ENCODE results near the gene ZC3H10. TPM values are rescaled to one million over a fixed set of nuclear protein-coding genes. Genes with fewer than 3 reads are reported as not detected.

The ZC3H10 gene
- total and polyA plus RNA-seq, 2 of the 8 experiments (the other 6 are each of a cell fraction or from before 2014, with no cell fraction given), result 4.0 to 11.2 TPM

- ChIA-PET CTCF (ENCODE audit: partially characterized antibody) (interaction anchor here (1.6 kb wide), 1 partner anchor 17 kb away, joined by 4 read pairs; no protein-coding TSS in a partner anchor), POLR2A (ENCODE audit: partially characterized antibody) (interaction anchor here (0.9 to 1.5 kb wide), 4 partner anchors 11 to 121 kb away, joined by 3 to 5 read pairs (median 3); partner anchors contain the start of gene MYL6)
- no peak overlapping the region for H2AFZ ChIP-seq (ENCODE audit: low read length)
- H3K27me3 ChIP-seq (replicated peaks in 1 of 4; ENCODE audit: control insufficient read depth in 3 of 4, extremely low read depth in 1 of 4, insufficient read depth in 3 of 4, low read length in 3 of 4), result no peaks in the 10 kb centered on the region
- H2BK120ac ChIP-seq (replicated peaks; ENCODE audit: low read depth, low read length), result no peak overlapping the region
- no peaks in the 10 kb centered on the region for H3K9me3 ChIP-seq (ENCODE audit: insufficient read depth in 2 of 2, low read depth in 1 of 2, low read length in 1 of 2)
- no peak overlapping the region for H3K4ac ChIP-seq (replicated peaks; ENCODE audit: insufficient read length, low read depth, low read length)
- no peak overlapping the region for H3K14ac ChIP-seq (ENCODE audit: insufficient read length)
- no peaks in the 10 kb centered on the region for H3K79me2 ChIP-seq (ENCODE audit: control insufficient read depth in 1 of 2, insufficient read depth in 2 of 2, low read length in 2 of 2)
- WGBS, 2 experiments (ENCODE audit: extremely low coverage in 1 of 2, insufficient coverage in 1 of 2, insufficient read length in 1 of 2, insufficient replicate concordance in 2 of 2, low coverage in 1 of 2, low lambda C conversion rate in 2 of 2, missing lambda C conversion rate in 1 of 2), result 95% methylated on average over 3 of the region's 3 CpGs; no CpG with 5 or more reads in 1 of the 2 experiments
- TF ChIP-seq MAFK (IDR thresholded peaks at IDR 0.05; ENCODE audit: low read depth, low read length) (no peak), EP300 (IDR thresholded peaks at IDR 0.05; ENCODE audit: borderline replicate concordance in 1 of 2, low read depth in 2 of 2, low read length in 2 of 2) (no peak)
- TF ChIP-seq, protein P1, sequence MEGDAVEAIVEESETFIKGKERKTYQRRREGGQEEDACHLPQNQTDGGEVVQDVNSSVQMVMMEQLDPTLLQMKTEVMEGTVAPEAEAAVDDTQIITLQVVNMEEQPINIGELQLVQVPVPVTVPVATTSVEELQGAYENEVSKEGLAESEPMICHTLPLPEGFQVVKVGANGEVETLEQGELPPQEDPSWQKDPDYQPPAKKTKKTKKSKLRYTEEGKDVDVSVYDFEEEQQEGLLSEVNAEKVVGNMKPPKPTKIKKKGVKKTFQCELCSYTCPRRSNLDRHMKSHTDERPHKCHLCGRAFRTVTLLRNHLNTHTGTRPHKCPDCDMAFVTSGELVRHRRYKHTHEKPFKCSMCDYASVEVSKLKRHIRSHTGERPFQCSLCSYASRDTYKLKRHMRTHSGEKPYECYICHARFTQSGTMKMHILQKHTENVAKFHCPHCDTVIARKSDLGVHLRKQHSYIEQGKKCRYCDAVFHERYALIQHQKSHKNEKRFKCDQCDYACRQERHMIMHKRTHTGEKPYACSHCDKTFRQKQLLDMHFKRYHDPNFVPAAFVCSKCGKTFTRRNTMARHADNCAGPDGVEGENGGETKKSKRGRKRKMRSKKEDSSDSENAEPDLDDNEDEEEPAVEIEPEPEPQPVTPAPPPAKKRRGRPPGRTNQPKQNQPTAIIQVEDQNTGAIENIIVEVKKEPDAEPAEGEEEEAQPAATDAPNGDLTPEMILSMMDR (IDR thresholded peaks at IDR 0.05; ENCODE audit: control extremely low read depth in 1 of 3, insufficient read depth in 1 of 3, low read depth in 1 of 3, low read length in 3 of 3), result no peak
- no peak overlapping the region for H4K5ac ChIP-seq (ENCODE audit: insufficient read length, low read depth, low read length)
- H4K8ac ChIP-seq (ENCODE audit: extremely low read depth, insufficient read depth, low read length), result no peak overlapping the region
- no peak overlapping the region for H4K91ac ChIP-seq (replicated peaks; ENCODE audit: insufficient read length, low read length)
- H4K20me1 ChIP-seq (replicated peaks in 1 of 2; ENCODE audit: control insufficient read depth in 1 of 2, insufficient read depth in 2 of 2, low read length in 2 of 2), result peaks cover 0 to 1% of the 10 kb centered on the region in 2 experiments
- H3K56ac ChIP-seq (replicated peaks; ENCODE audit: insufficient read length, low read depth, low read length), result no peak overlapping the region
- H2BK20ac ChIP-seq (ENCODE audit: low read length), result no peak overlapping the region
- DNase-seq (ENCODE audit: low read depth in 1 of 2, low spot score in 2 of 2) (no peak), FAIRE-seq (no peak)
- H3K27ac ChIP-seq (ENCODE audit: low read depth, low read length), result no peak overlapping the region
- H2BK12ac ChIP-seq (ENCODE audit: low read depth, low read length), result no peak overlapping the region
- H2AK5ac ChIP-seq (ENCODE audit: low read depth, low read length), result no peak overlapping the region
- H3K79me1 ChIP-seq (ENCODE audit: low read depth, low read length), result no peaks in the 10 kb centered on the region
- H3K4me2 ChIP-seq (ENCODE audit: insufficient read depth in 1 of 2, low read depth in 2 of 2, low read length in 2 of 2), result no peak overlapping the region
- H3K4me3 ChIP-seq (ENCODE audit: extremely low read depth in 1 of 4, insufficient read depth in 2 of 4, low read depth in 3 of 4, low read length in 4 of 4), result no peak overlapping the region
- no peaks in the 10 kb centered on the region for H3K23me2 ChIP-seq (ENCODE audit: low read depth, low read length)
- H3K4me1 ChIP-seq (replicated peaks in 1 of 4; ENCODE audit: control insufficient read depth in 3 of 4, insufficient read depth in 4 of 4, low read length in 3 of 4), result no peaks in the 10 kb centered on the region
- H3K36me3 ChIP-seq (ENCODE audit: control insufficient read depth in 2 of 4, insufficient read depth in 4 of 4, low read length in 3 of 4), result peaks cover 23 to 74% (median 65%) of the 10 kb centered on the region in 4 experiments
- no peak overlapping the region for H3K23ac ChIP-seq (ENCODE audit: insufficient read length)
- H3K9ac ChIP-seq (replicated peaks in 1 of 4; ENCODE audit: extremely low read depth in 1 of 4, low read depth in 3 of 4, low read length in 3 of 4), result no peak overlapping the region
- no peak overlapping the region for H3K18ac ChIP-seq (ENCODE audit: extremely low read depth, low read length)
- no peak overlapping the region for H2BK15ac ChIP-seq (ENCODE audit: low read length)
- no peak overlapping the region for H2BK5ac ChIP-seq (ENCODE audit: low read depth, low read length)
These were observed 19.5 kb upstream of the ZC3H10 start for GRCh38 chr12:56098592-56098991.

All from H1 (cell line).